Ammon's horn (tissue), 1 donor: ENCODE data around the gene KRT35.
"Not testable (repeated sequence)": the region's sequence is repeated elsewhere in the genome, so short reads cannot be mapped to it uniquely, and the experiment has no call there.

Source experiments
- DNase-seq: peaks from one replicate; pipeline ENCODE4 v3.0.0-alpha.2; 2016; ENCODE audit warnings: low spot score

KRT35 gene

GRCh38 chr17:41453066-41453465, 27.9 kb downstream of the KRT35 start:
- DNase-seq: no peak

GRCh38 chr17:41452281-41452680, 28.7 kb downstream of the KRT35 start:
- no peak for DNase-seq

- no peak for DNase-seq
These were observed 29.7 kb downstream of the KRT35 start for GRCh38 chr17:41451154-41451728.

GRCh38 chr17:41449008-41449407, 31.9 kb downstream of the KRT35 start:
- no peak for DNase-seq

GRCh38 chr17:41448506-41448905, 32.4 kb downstream of the KRT35 start:
- no peak for DNase-seq

- no peak for DNase-seq
These were observed 34.1 kb downstream of the KRT35 start for GRCh38 chr17:41446806-41447205.

- DNase-seq: no peak
These were observed 36.3 kb downstream of the KRT35 start for GRCh38 chr17:41444640-41445039.

- DNase-seq: no peak
These were observed 36.8 kb downstream of the KRT35 start for GRCh38 chr17:41444186-41444585.

GRCh38 chr17:41442739-41443138, 38.2 kb downstream of the KRT35 start:
- DNase-seq: no peak

- DNase-seq: no peak
These were observed 40.4 kb downstream of the KRT35 start, which contains the start of gene KRT38 for GRCh38 chr17:41440531-41441033. Gene KRT38 (minus strand): TSS chr17:41440983. CDS start chr17:41440921, 62 bp downstream.

- DNase-seq: no peak
These were observed 41.6 kb downstream of the KRT35 start for GRCh38 chr17:41439375-41439774.

- DNase-seq: no peak
These were observed 43.2 kb downstream of the KRT35 start for GRCh38 chr17:41437769-41438168.

- DNase-seq: no peak
These were observed 43.7 kb downstream of the KRT35 start for GRCh38 chr17:41437254-41437653.

GRCh38 chr17:41434415-41434814, 46.5 kb downstream of the KRT35 start:
- DNase-seq: no peak

- no peak for DNase-seq
These were observed 46.9 kb downstream of the KRT35 start for GRCh38 chr17:41434005-41434404.

- DNase-seq: no peak
These were observed 47.4 kb downstream of the KRT35 start for GRCh38 chr17:41433586-41433985.

- DNase-seq: not testable (repeated sequence)
These were observed 50.6 kb downstream of the KRT35 start for GRCh38 chr17:41430376-41430775.

GRCh38 chr17:41429667-41430066, 51.3 kb downstream of the KRT35 start:
- no peak for DNase-seq

- DNase-seq: no peak
These were observed 52.2 kb downstream of the KRT35 start for GRCh38 chr17:41428591-41429291.
